ENCODE measurements around the gene CARD9.
A peak's percentile ranks its signal among the peaks of the same experiment; 100 is the strongest.

CARD9 gene

GRCh38 chr9:136401173-136401922 lies 27.9 kb upstream of the CARD9 start:
- no peak for DNase-seq (ENCODE audit: low read depth)

GRCh38 chr9:136400038-136400834 lies 26.8 kb upstream of the CARD9 start, which contains the start of gene SNAPC4:
Gene SNAPC4 (minus strand): TSS chr9:136400170. CDS start chr9:136398428, 1,742 bp downstream.
- peak; percentile 73 for DNase-seq (ENCODE audit: low read depth)

- no peak for DNase-seq (ENCODE audit: low read depth)
Observed at GRCh38 chr9:136399176-136400037, 25.9 kb upstream of the CARD9 start.

- DNase-seq (ENCODE audit: low read depth): no peak
Observed at GRCh38 chr9:136398286-136398685, 24.8 kb upstream of the CARD9 start.

GRCh38 chr9:136397643-136398042 lies 24.2 kb upstream of the CARD9 start:
- DNase-seq (ENCODE audit: low read depth): no peak

GRCh38 chr9:136396219-136396515 lies 22.7 kb upstream of the CARD9 start:
- no peak for DNase-seq (ENCODE audit: low read depth)

GRCh38 chr9:136395345-136396218 lies 22.1 kb upstream of the CARD9 start:
- DNase-seq (ENCODE audit: low read depth): no peak

- DNase-seq (ENCODE audit: low read depth): no peak
Observed at GRCh38 chr9:136395020-136395340, 21.5 kb upstream of the CARD9 start.

- no peak for DNase-seq (ENCODE audit: low read depth)
Observed at GRCh38 chr9:136394312-136395019, 21.0 kb upstream of the CARD9 start.

GRCh38 chr9:136393531-136393930 lies 20.1 kb upstream of the CARD9 start:
- DNase-seq (ENCODE audit: low read depth): no peak

- no peak for DNase-seq (ENCODE audit: low read depth)
Observed at GRCh38 chr9:136392538-136393449, 19.3 kb upstream of the CARD9 start.

- DNase-seq (ENCODE audit: low read depth): no peak
Observed at GRCh38 chr9:136391737-136392537, 18.5 kb upstream of the CARD9 start.

GRCh38 chr9:136389396-136389795 lies 15.9 kb upstream of the CARD9 start:
- DNase-seq (ENCODE audit: low read depth): no peak

- DNase-seq (ENCODE audit: low read depth): no peak
Observed at GRCh38 chr9:136387217-136387616, 13.7 kb upstream of the CARD9 start.

GRCh38 chr9:136386018-136386417 lies 12.5 kb upstream of the CARD9 start:
- no peak for DNase-seq (ENCODE audit: low read depth)

- no peak for DNase-seq (ENCODE audit: low read depth)
Observed at GRCh38 chr9:136385015-136385414, 11.5 kb upstream of the CARD9 start.

GRCh38 chr9:136383436-136383835 lies 10.0 kb upstream of the CARD9 start:
- DNase-seq (ENCODE audit: low read depth): no peak

- no peak for DNase-seq (ENCODE audit: low read depth)
Observed at GRCh38 chr9:136381966-136382513, 8.6 kb upstream of the CARD9 start.

- no peak for DNase-seq (ENCODE audit: low read depth)
Observed at GRCh38 chr9:136381311-136381710, 7.8 kb upstream of the CARD9 start.
